ENCODE data around the gene CCDC178.

DNA sequence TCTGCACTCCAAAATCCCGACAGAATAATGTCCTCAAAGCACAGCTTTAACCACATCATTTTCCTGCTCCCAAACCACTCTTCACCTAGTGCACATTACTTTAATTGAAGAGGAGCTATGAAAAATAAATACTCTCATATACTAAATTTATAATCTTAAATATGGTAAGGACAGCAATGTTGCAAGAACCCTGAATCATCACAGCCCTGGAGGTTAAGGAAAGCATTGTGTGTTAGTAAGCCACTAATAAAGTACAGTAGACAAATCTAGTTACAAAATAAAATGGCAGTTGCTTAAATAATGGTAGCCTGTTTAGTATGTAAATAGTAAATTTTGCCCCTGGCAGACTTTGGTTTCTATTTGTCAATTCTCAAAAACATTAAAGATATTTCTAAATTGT, 27.0 kb upstream of the CCDC178 start:
- TF ChIP-seq, protein P1, sequence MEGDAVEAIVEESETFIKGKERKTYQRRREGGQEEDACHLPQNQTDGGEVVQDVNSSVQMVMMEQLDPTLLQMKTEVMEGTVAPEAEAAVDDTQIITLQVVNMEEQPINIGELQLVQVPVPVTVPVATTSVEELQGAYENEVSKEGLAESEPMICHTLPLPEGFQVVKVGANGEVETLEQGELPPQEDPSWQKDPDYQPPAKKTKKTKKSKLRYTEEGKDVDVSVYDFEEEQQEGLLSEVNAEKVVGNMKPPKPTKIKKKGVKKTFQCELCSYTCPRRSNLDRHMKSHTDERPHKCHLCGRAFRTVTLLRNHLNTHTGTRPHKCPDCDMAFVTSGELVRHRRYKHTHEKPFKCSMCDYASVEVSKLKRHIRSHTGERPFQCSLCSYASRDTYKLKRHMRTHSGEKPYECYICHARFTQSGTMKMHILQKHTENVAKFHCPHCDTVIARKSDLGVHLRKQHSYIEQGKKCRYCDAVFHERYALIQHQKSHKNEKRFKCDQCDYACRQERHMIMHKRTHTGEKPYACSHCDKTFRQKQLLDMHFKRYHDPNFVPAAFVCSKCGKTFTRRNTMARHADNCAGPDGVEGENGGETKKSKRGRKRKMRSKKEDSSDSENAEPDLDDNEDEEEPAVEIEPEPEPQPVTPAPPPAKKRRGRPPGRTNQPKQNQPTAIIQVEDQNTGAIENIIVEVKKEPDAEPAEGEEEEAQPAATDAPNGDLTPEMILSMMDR (IDR thresholded peaks at IDR 0.05 in 8 of 11, conservative IDR thresholded peaks at IDR 0.05 in 3 of 11): no peak
- TF ChIP-seq POLR2A (IDR thresholded peaks at IDR 0.05) (no peak), POLR2AphosphoS5 (IDR thresholded peaks at IDR 0.05) (no peak)
